OCI-LY7 (cell line): ENCODE measurements around the gene BAIAP2L1.

Experiments used
- CTCF ChIP-seq: fragments of 200-600 bp; sonication (generic); conservative IDR thresholded peaks from 2 replicates; pipeline ENCODE4 v1.5.1; 2014; ENCODE audit warnings: mild to moderate bottlenecking, antibody characterized with exemption, low read length, moderate library complexity, mixed read lengths
- EZH2phosphoT487 ChIP-seq: fragments of 200-600 bp; sonication (generic); IDR thresholded peaks from 2 replicates; pipeline ENCODE4 v1.6.1; 2018; ENCODE audit warnings: low read depth, borderline replicate concordance, mild to moderate bottlenecking, mixed run types, antibody characterized with exemption, low read length, moderate library complexity, mixed read lengths

- no peak for TF ChIP-seq CTCF
- TF ChIP-seq EZH2phosphoT487 = no peak
Measured at GRCh38 chr7:98414205-98414900, 13.5 kb upstream of the BAIAP2L1 start.
